ENCODE measurements around the gene PTPRE.

GRCh38 chr10:128105383-128105782 is 198.5 kb downstream of the PTPRE start:
- TF ChIP-seq CTCF (conservative IDR thresholded peaks at IDR 0.05 in 1 of 2, IDR thresholded peaks at IDR 0.05 in 1 of 2; ENCODE audit: extremely low read depth in 1 of 2, insufficient read depth in 1 of 2, low read depth in 1 of 2, low read length in 2 of 2) (no peak), EZH2 (IDR thresholded peaks at IDR 0.05; ENCODE audit: borderline replicate concordance, low read length) (no peak)
